Measurements from ENCODE around the gene HDAC11.

HDAC11 gene

GRCh38 chr3:13537244-13537908 lies 57.3 kb downstream of the HDAC11 start:
- no peaks in the 10 kb centered on the region for H3K27me3 ChIP-seq (ENCODE audit: control insufficient read depth, insufficient read depth, low read length)
- H3K4me3 ChIP-seq (ENCODE audit: low read depth, low read length): no peak overlapping the region
- H3K79me2 ChIP-seq: no peaks in the 10 kb centered on the region
- H3K9me3 ChIP-seq (ENCODE audit: control insufficient read depth, low read length): no peaks in the 10 kb centered on the region
- no peaks in the 10 kb centered on the region for H3K4me1 ChIP-seq
- H3K36me3 ChIP-seq (ENCODE audit: control insufficient read depth, insufficient read depth, low read length): no peaks in the 10 kb centered on the region
- no peak overlapping the region for H3K9ac ChIP-seq
- no peak overlapping the region for H2AFZ ChIP-seq
- no peak overlapping the region for H3K4me2 ChIP-seq (ENCODE audit: low read length)
- TF ChIP-seq CTCF (IDR thresholded peaks at IDR 0.05): no peak
- H3K27ac ChIP-seq: no peak overlapping the region

GRCh38 chr3:13537909-13538296 lies 57.8 kb downstream of the HDAC11 start:
- no peak for TF ChIP-seq CTCF (IDR thresholded peaks at IDR 0.05)
- Histone ChIP-seq H3K4me1 (no peaks in the 10 kb centered on the region), H2AFZ (no peak overlapping the region), H3K9me3 (ENCODE audit: control insufficient read depth, low read length) (no peaks in the 10 kb centered on the region), H3K27me3 (ENCODE audit: control insufficient read depth, insufficient read depth, low read length) (no peaks in the 10 kb centered on the region), H3K4me2 (ENCODE audit: low read length) (no peak overlapping the region), H3K27ac (no peak overlapping the region), H3K36me3 (ENCODE audit: control insufficient read depth, insufficient read depth, low read length) (no peaks in the 10 kb centered on the region), H3K79me2 (no peaks in the 10 kb centered on the region), H3K4me3 (ENCODE audit: low read depth, low read length) (no peak overlapping the region), H3K9ac (no peak overlapping the region)

- Histone ChIP-seq H3K4me3 (ENCODE audit: low read depth, low read length) (no peak overlapping the region), H3K4me2 (ENCODE audit: low read length) (no peak overlapping the region), H3K9me3 (ENCODE audit: control insufficient read depth, low read length) (no peaks in the 10 kb centered on the region), H3K9ac (no peak overlapping the region), H3K27ac (no peak overlapping the region), H3K79me2 (no peaks in the 10 kb centered on the region), H2AFZ (no peak overlapping the region), H3K36me3 (ENCODE audit: control insufficient read depth, insufficient read depth, low read length) (no peaks in the 10 kb centered on the region), H3K27me3 (ENCODE audit: control insufficient read depth, insufficient read depth, low read length) (no peaks in the 10 kb centered on the region), H3K4me1 (no peaks in the 10 kb centered on the region)
- no peak for TF ChIP-seq CTCF (IDR thresholded peaks at IDR 0.05)
Measured at GRCh38 chr3:13538520-13539291, 58.6 kb downstream of the HDAC11 start.

- TF ChIP-seq CTCF (IDR thresholded peaks at IDR 0.05): no peak
- H3K4me1 ChIP-seq: no peaks in the 10 kb centered on the region
- no peaks in the 10 kb centered on the region for H3K36me3 ChIP-seq (ENCODE audit: control insufficient read depth, insufficient read depth, low read length)
- H3K4me2 ChIP-seq (ENCODE audit: low read length): no peak overlapping the region
- H2AFZ ChIP-seq: no peak overlapping the region
- no peaks in the 10 kb centered on the region for H3K27me3 ChIP-seq (ENCODE audit: control insufficient read depth, insufficient read depth, low read length)
- no peak overlapping the region for H3K4me3 ChIP-seq (ENCODE audit: low read depth, low read length)
- H3K27ac ChIP-seq: no peak overlapping the region
- H3K79me2 ChIP-seq: no peaks in the 10 kb centered on the region
- no peak overlapping the region for H3K9ac ChIP-seq
- no peaks in the 10 kb centered on the region for H3K9me3 ChIP-seq (ENCODE audit: control insufficient read depth, low read length)
Measured at GRCh38 chr3:13539292-13539638, 59.2 kb downstream of the HDAC11 start.

- no peaks in the 10 kb centered on the region for H3K4me1 ChIP-seq
- H3K4me2 ChIP-seq (ENCODE audit: low read length): no peak overlapping the region
- no peaks in the 10 kb centered on the region for H3K79me2 ChIP-seq
- H3K9me3 ChIP-seq (ENCODE audit: control insufficient read depth, low read length): no peaks in the 10 kb centered on the region
- H2AFZ ChIP-seq: no peak overlapping the region
- no peak for TF ChIP-seq CTCF (IDR thresholded peaks at IDR 0.05)
- no peak overlapping the region for H3K4me3 ChIP-seq (ENCODE audit: low read depth, low read length)
- H3K36me3 ChIP-seq (ENCODE audit: control insufficient read depth, insufficient read depth, low read length): no peaks in the 10 kb centered on the region
- H3K27ac ChIP-seq: no peak overlapping the region
- no peak overlapping the region for H3K9ac ChIP-seq
- no peaks in the 10 kb centered on the region for H3K27me3 ChIP-seq (ENCODE audit: control insufficient read depth, insufficient read depth, low read length)
Measured at GRCh38 chr3:13539671-13540070, 59.6 kb downstream of the HDAC11 start.
